Loucy (cell line): ENCODE data around the gene SHD.

Experiments used
- H2AFZ ChIP-seq: fragments of 200-600 bp; sonication (generic); 2 replicates; pipeline ENCODE4 v1.6.0; 2016; ENCODE audit warnings: antibody characterized with exemption, mild to moderate bottlenecking, low read length, moderate library complexity
- H3F3A ChIP-seq: fragments of 200-600 bp; 2 replicates; pipeline ENCODE4 v1.6.0; 2016; ENCODE audit warnings: antibody characterized with exemption, low read depth, mild to moderate bottlenecking
- H3K27me3 ChIP-seq: fragments of 200-600 bp; sonication (generic); 2 replicates; pipeline ENCODE4 v1.6.1; 2014; ENCODE audit warnings: low read length, mild to moderate bottlenecking; ENCODE audit not compliant: insufficient read depth, poor library complexity, severe bottlenecking
- H3K36me3 ChIP-seq: fragments of 200-600 bp; sonication (generic); 2 replicates; pipeline ENCODE4 v1.6.1; 2016; ENCODE audit warnings: low read length; ENCODE audit not compliant: insufficient read depth
- H3K4me1 ChIP-seq: fragments of 200-600 bp; sonication (generic); 2 replicates; pipeline ENCODE4 v1.5.1; 2014; ENCODE audit warnings: low read length, mild to moderate bottlenecking; ENCODE audit not compliant: insufficient read depth, poor library complexity, severe bottlenecking
- H3K4me2 ChIP-seq: fragments of 200-600 bp; sonication (generic); 2 replicates; pipeline ENCODE4 v1.6.0; 2014; ENCODE audit warnings: antibody characterized with exemption, low read length, low read depth, mild to moderate bottlenecking; ENCODE audit not compliant: poor library complexity, severe bottlenecking
- H3K4me3 ChIP-seq: fragments of 200-600 bp; sonication (generic); 2 replicates; pipeline ENCODE4 v1.5.1; 2014; ENCODE audit warnings: low read length, mild to moderate bottlenecking, mixed read lengths; ENCODE audit not compliant: poor library complexity, severe bottlenecking
- H3K79me2 ChIP-seq: fragments of 200-600 bp; sonication (generic); 2 replicates; pipeline ENCODE4 v1.6.1; 2014; ENCODE audit warnings: low read length; ENCODE audit not compliant: insufficient read depth
- H3K9ac ChIP-seq: fragments of 200-600 bp; sonication (generic); 2 replicates; pipeline ENCODE4 v1.6.0; 2014; ENCODE audit warnings: mild to moderate bottlenecking, low read depth, low read length, moderate library complexity; ENCODE audit not compliant: poor library complexity, severe bottlenecking
- H3K9me2 ChIP-seq: fragments of 200-600 bp; sonication (generic); replicated peaks from 2 replicates; pipeline ENCODE4 v1.6.1; 2016; ENCODE audit warnings: low read depth, low read length, mixed read lengths
- H3K9me3 ChIP-seq: fragments of 200-600 bp; sonication (generic); 2 replicates; pipeline ENCODE4 v1.6.1; 2014; ENCODE audit warnings: mild to moderate bottlenecking, antibody characterized with exemption, low read length, low read depth; ENCODE audit not compliant: insufficient read depth
- H4K20me1 ChIP-seq: fragments of 200-600 bp; sonication (generic); 2 replicates; pipeline ENCODE4 v1.6.0; 2014; ENCODE audit warnings: antibody characterized with exemption, low read length, mild to moderate bottlenecking; ENCODE audit not compliant: insufficient read depth, poor library complexity, severe bottlenecking
- CTCF ChIP-seq: fragments of 200-600 bp; sonication (generic); conservative IDR thresholded peaks from 2 replicates; pipeline ENCODE4 v1.5.1; 2014; ENCODE audit warnings: mild to moderate bottlenecking, antibody characterized with exemption, low read length
- EZH2phosphoT487 ChIP-seq: fragments of 200-600 bp; IDR thresholded peaks from 2 replicates; pipeline ENCODE4 v1.6.1; 2018; ENCODE audit warnings: antibody characterized with exemption, mild to moderate bottlenecking, moderate library complexity, borderline replicate concordance

Gene SHD

GRCh38 chr19:4267101-4267900 lies 11.8 kb upstream of the SHD start:
- Histone ChIP-seq H3K9ac (no peak overlapping the region), H3K9me2 (no peaks in the 10 kb centered on the region), H3F3A (no peaks in the 10 kb centered on the region), H3K4me3 (no peak overlapping the region), H3K9me3 (no peaks in the 10 kb centered on the region), H3K4me2 (no peak overlapping the region), H3K79me2 (no peaks in the 10 kb centered on the region), H3K27me3 (no peaks in the 10 kb centered on the region), H2AFZ (no peak overlapping the region), H4K20me1 (peaks cover 3% of the 10 kb centered on the region), H3K4me1 (no peaks in the 10 kb centered on the region), H3K36me3 (peaks cover 15% of the 10 kb centered on the region; the same call in 1 of the 2 replicates)
- peak; percentile 77 for TF ChIP-seq CTCF
- no peak for TF ChIP-seq EZH2phosphoT487

- no peak overlapping the region for H3K4me3 ChIP-seq
- no peak for TF ChIP-seq CTCF
- TF ChIP-seq EZH2phosphoT487: no peak
- H3K36me3 ChIP-seq: peaks cover 11% of the 10 kb centered on the region; the same call in 1 of the 2 replicates
- H3K4me1 ChIP-seq: no peaks in the 10 kb centered on the region
- no peak overlapping the region for H3K9ac ChIP-seq
- no peaks in the 10 kb centered on the region for H3K9me3 ChIP-seq
- peaks cover 3% of the 10 kb centered on the region for H4K20me1 ChIP-seq
- H3K27me3 ChIP-seq: no peaks in the 10 kb centered on the region
- no peaks in the 10 kb centered on the region for H3K79me2 ChIP-seq
- no peaks in the 10 kb centered on the region for H3F3A ChIP-seq
- H2AFZ ChIP-seq: no peak overlapping the region
- no peak overlapping the region for H3K4me2 ChIP-seq
- H3K9me2 ChIP-seq: no peaks in the 10 kb centered on the region
These were observed 10.9 kb upstream of the SHD start for GRCh38 chr19:4267901-4268815.

GRCh38 chr19:4268816-4269430 lies 10.1 kb upstream of the SHD start:
- Histone ChIP-seq H3K4me3 (no peak overlapping the region), H3K79me2 (no peaks in the 10 kb centered on the region), H3K27me3 (no peaks in the 10 kb centered on the region), H3K36me3 (peaks cover 11% of the 10 kb centered on the region; the same call in 1 of the 2 replicates), H3K4me2 (no peak overlapping the region), H3K4me1 (no peaks in the 10 kb centered on the region), H3K9me3 (no peaks in the 10 kb centered on the region), H3F3A (no peaks in the 10 kb centered on the region), H2AFZ (no peak overlapping the region), H4K20me1 (peaks cover 3% of the 10 kb centered on the region), H3K9ac (no peak overlapping the region), H3K9me2 (no peaks in the 10 kb centered on the region)
- TF ChIP-seq CTCF (no peak), EZH2phosphoT487 (no peak)
